ENCODE measurements around the gene CAB39L. TPM values are rescaled to one million over a fixed set of nuclear protein-coding genes. Genes with fewer than 3 reads are reported as not detected.

The CAB39L gene
- total RNA-seq, 1 donor from 2014 or later, result 19.3 TPM

GRCh38 chr13:49265822-49266221 is 178.0 kb downstream of the CAB39L start:
- ATAC-seq (ENCODE audit: poor library complexity), result no peak
- intact Hi-C loops (cut with DNase I), result no loop called here
- no peak for DNase-seq

DNA sequence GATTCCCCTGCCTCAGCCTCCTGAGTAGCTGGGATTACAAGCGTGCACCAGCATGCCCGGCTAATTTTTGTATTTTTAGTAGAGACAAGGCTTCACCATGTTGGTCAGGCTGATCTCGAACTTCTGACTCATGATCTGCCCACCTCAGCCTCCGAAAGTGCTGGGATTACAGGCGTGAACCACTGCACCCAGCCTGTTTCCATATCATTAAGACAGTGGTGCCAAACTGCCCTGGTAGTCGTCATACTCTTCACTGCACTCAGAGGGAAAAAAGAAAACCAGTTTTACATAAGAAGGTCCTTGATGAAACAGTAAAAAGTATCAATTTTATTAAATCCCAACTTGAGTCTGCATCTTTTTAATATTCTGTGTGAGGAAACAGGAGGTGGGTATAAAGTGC is 181.2 kb downstream of the CAB39L start:
- no peak for ATAC-seq (ENCODE audit: poor library complexity)
- no peak for DNase-seq
- intact Hi-C loops (cut with DNase I), result no loop called here

- ATAC-seq (ENCODE audit: poor library complexity) (no peak), DNase-seq (no peak)
- intact Hi-C loops (cut with DNase I), result no loop called here
Measured at GRCh38 chr13:49259586-49259985, 184.3 kb downstream of the CAB39L start.

Other genes with a start within 250 kb of the CAB39L start
- gene MLNR, start 223.7 kb downstream of the CAB39L start, total RNA-seq, result not detected
- gene CDADC1, start 196.1 kb downstream of the CAB39L start, total RNA-seq, result 7.3 TPM
- gene SETDB2, start 210 bp upstream of the CAB39L start, total RNA-seq, result 13.4 TPM
- 17.6 TPM for gene PHF11, start 51.9 kb upstream of the CAB39L start, total RNA-seq
- 21.0 TPM for gene RCBTB1, start 141.5 kb upstream of the CAB39L start, total RNA-seq
- gene ARL11, start 184.4 kb upstream of the CAB39L start, total RNA-seq, result 0.38 TPM
- gene EBPL, start 247.4 kb upstream of the CAB39L start, total RNA-seq, result 5.5 TPM